GM12875 (cell line): Measurements from ENCODE around the gene NPNT.

Experiments used
- H3K4me3 ChIP-seq: one replicate; pipeline ENCODE4 v1.5.1; 2011; ENCODE audit warnings: low read depth, low read length, control low read depth
- TF ChIP-seq, protein P1 (sequence below): IDR thresholded peaks from 2 replicates; pipeline ENCODE4 v1.5.1; 2011; ENCODE audit warnings: low read depth, mild to moderate bottlenecking, control low read depth, inconsistent platforms, low read length, moderate library complexity, borderline replicate concordance; ENCODE audit not compliant: insufficient read depth

Gene NPNT

DNA sequence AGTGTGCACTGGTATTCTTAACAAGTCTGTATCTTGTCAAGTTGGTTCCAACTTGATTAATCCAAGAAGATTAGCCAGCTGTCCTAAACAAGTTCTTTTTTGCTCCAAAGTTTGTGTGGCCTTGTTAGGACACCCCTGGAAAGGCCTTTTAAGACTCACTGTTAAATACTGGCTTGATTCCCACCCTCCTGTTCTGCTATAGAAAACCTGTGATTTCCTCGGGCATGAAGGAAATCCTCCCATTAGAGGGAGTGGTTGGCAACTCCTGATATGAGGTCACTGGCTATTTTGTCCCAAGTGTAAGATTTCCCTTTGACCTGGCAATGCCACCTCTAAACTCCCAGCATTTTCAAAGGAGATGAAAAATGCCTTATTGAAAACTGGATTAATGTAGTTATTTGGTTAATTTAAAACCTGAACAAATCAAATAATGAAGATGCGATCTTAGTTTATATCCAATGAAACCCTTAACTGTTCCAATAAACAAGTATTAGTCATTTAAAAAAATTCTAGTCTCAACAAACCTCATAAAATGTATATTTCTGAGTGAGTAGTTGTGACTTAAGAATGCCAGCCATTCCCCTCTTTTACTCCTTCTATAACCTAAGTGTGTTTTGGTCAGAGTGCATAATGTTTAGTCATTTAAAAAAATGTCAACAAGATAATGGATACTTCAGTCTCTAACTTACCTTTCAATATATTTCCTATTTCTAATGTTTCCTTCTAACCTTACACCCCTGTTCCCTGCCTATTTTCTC lies 94.4 kb downstream of the NPNT start:
- no peak overlapping the region for H3K4me3 ChIP-seq
- TF ChIP-seq, protein P1, sequence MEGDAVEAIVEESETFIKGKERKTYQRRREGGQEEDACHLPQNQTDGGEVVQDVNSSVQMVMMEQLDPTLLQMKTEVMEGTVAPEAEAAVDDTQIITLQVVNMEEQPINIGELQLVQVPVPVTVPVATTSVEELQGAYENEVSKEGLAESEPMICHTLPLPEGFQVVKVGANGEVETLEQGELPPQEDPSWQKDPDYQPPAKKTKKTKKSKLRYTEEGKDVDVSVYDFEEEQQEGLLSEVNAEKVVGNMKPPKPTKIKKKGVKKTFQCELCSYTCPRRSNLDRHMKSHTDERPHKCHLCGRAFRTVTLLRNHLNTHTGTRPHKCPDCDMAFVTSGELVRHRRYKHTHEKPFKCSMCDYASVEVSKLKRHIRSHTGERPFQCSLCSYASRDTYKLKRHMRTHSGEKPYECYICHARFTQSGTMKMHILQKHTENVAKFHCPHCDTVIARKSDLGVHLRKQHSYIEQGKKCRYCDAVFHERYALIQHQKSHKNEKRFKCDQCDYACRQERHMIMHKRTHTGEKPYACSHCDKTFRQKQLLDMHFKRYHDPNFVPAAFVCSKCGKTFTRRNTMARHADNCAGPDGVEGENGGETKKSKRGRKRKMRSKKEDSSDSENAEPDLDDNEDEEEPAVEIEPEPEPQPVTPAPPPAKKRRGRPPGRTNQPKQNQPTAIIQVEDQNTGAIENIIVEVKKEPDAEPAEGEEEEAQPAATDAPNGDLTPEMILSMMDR = no peak

- H3K4me3 ChIP-seq = no peak overlapping the region
- TF ChIP-seq, protein P1 = no peak
Observed at GRCh38 chr4:105990933-105991332, 95.7 kb downstream of the NPNT start.

- no peak overlapping the region for H3K4me3 ChIP-seq
- TF ChIP-seq, protein P1 = no peak
Observed at GRCh38 chr4:105991726-105992125, 96.5 kb downstream of the NPNT start.

- no peak overlapping the region for H3K4me3 ChIP-seq
- TF ChIP-seq, protein P1 = no peak
Observed at GRCh38 chr4:105992641-105993305, 97.5 kb downstream of the NPNT start.

- TF ChIP-seq, protein P1 = no peak
- no peak overlapping the region for H3K4me3 ChIP-seq
Observed at GRCh38 chr4:105994061-105994460, 98.8 kb downstream of the NPNT start.

GRCh38 chr4:105994841-105995501 lies 99.7 kb downstream of the NPNT start:
- TF ChIP-seq, protein P1 = no peak
- H3K4me3 ChIP-seq = no peak overlapping the region
